ENCODE measurements around the gene SCAPER.

The SCAPER gene

DNA sequence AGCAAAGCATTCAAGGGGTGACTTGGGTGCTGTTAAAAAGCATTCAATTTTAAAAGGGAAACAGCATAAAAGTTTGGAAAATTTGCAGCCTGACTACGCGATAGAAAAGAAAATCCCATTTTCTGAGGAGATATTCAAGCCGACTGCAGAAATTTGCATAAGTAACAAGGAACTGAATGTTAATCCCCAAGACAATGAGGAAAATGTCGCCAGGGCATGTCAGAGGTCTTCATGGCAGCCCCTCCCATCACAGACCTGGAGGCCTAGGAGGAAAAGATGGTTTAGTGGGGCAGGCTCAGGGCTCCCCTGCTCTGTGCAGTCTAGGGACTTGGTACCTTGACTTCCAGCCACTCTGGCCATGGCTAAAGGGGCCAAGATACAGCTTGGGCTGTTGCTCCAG, 475.5 kb downstream of the SCAPER start:
- Histone ChIP-seq H3K36me3 (ENCODE audit: control insufficient read depth, insufficient read depth, low read length) (no peaks in the 10 kb centered on the region), H3K4me1 (ENCODE audit: control insufficient read depth, insufficient read depth, low read length) (peaks cover 20% of the 10 kb centered on the region; the same call in 1 of the 2 replicates), H3K4me3 (ENCODE audit: low read depth, low read length) (no peak overlapping the region), H3K27me3 (ENCODE audit: control insufficient read depth, insufficient read depth, low read length) (no peaks in the 10 kb centered on the region), H3K9ac (ENCODE audit: low read length) (no peak overlapping the region), H3K9me3 (ENCODE audit: control insufficient read depth, insufficient read depth, low read depth, low read length) (peaks cover 17% of the 10 kb centered on the region), H3K27ac (ENCODE audit: low read depth, low read length) (no peak overlapping the region)

DNA sequence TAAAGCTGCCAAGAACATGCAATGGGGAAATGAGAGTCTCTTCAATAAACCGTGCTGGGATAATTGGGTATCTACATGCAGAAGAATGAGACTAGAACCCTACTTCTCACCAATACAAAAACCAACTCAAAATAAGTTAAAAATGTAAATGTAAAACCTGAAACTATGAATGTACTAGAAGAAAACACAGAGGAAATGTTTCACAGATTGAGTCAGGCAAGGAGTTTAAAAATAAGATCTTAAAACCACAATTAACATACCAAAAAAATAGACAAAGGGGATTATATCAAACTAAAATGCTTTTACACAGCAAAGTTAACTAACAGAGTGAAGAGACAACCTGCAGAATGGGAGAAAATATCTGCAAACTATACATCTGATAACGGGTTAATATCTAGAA, 478.2 kb downstream of the SCAPER start:
- peaks cover 17% of the 10 kb centered on the region for H3K9me3 ChIP-seq (ENCODE audit: control insufficient read depth, insufficient read depth, low read depth, low read length)
- peaks cover 4% of the 10 kb centered on the region; the same call in 1 of the 2 replicates for H3K4me1 ChIP-seq (ENCODE audit: control insufficient read depth, insufficient read depth, low read length)
- H3K27ac ChIP-seq (ENCODE audit: low read depth, low read length), result no peak overlapping the region
- no peak overlapping the region for H3K9ac ChIP-seq (ENCODE audit: low read length)
- no peaks in the 10 kb centered on the region for H3K27me3 ChIP-seq (ENCODE audit: control insufficient read depth, insufficient read depth, low read length)
- no peak overlapping the region for H3K4me3 ChIP-seq (ENCODE audit: low read depth, low read length)
- H3K36me3 ChIP-seq (ENCODE audit: control insufficient read depth, insufficient read depth, low read length), result no peaks in the 10 kb centered on the region

DNA sequence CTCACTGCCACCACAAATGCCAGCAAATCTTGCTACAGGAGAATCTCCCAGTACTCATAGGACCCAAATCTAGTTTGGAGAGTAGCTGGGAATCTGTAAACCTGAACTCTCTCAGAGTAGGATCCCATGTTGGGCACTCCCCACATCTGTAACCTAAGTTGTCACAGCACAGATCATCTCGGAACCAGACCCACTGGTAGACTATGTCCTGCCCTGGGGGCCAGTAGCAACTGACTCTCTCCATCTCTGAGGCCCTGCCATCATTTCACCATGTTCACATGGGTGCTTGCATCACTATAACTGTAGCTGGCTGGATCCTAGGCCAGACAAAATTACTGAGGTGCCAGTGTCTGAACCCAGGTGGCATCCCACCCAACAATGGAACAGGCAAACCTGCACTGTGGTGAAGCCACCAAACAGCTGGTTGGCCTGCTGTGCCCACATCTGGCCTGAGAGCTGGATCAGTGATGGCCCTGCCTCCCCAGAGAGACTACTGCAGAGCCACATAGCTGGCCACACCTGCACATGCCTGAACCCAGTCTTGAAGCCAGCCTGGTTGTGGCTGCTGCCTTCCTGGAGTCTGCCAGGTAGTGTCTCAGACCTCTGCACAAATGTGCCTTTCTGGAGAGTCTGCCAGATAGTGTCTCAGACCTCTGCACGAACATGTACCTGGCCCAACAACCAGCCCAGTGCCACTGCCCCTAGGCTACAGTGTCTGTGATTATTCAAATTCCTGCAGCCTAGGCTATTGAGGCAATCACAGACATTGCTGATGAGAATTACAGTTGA, 486.6 kb downstream of the SCAPER start:
- Histone ChIP-seq H3K9me3 (ENCODE audit: control insufficient read depth, insufficient read depth, low read depth, low read length) (no peaks in the 10 kb centered on the region), H3K9ac (ENCODE audit: low read length) (no peak overlapping the region), H3K4me1 (ENCODE audit: control insufficient read depth, insufficient read depth, low read length) (no peaks in the 10 kb centered on the region), H3K27me3 (ENCODE audit: control insufficient read depth, insufficient read depth, low read length) (no peaks in the 10 kb centered on the region), H3K4me3 (ENCODE audit: low read depth, low read length) (no peak overlapping the region), H3K36me3 (ENCODE audit: control insufficient read depth, insufficient read depth, low read length) (no peaks in the 10 kb centered on the region), H3K27ac (ENCODE audit: low read depth, low read length) (no peak overlapping the region)

DNA sequence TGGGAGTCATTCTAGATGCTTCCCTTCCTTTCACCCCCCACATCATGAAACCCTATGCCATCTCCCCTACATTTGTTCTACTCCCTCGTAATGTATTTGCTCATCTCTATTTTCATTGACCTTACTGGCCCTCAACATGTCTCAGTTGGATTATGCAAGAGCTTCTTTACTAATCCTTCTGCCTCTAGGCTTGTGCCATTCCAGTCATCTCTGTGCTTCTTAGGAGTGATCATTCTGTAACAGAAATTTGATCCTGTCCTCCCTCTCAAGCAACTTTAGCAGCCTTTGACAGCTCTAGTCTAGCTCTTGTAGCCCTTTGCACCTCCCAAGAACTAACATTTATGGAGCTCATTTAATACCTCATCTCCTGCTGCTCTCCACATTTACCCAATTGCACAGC, 503.9 kb downstream of the SCAPER start:
- Histone ChIP-seq H3K36me3 (ENCODE audit: control insufficient read depth, insufficient read depth, low read length) (no peaks in the 10 kb centered on the region), H3K27ac (ENCODE audit: low read depth, low read length) (no peak overlapping the region), H3K4me1 (ENCODE audit: control insufficient read depth, insufficient read depth, low read length) (peaks cover 11% of the 10 kb centered on the region), H3K9me3 (ENCODE audit: control insufficient read depth, insufficient read depth, low read depth, low read length) (no peaks in the 10 kb centered on the region), H3K9ac (ENCODE audit: low read length) (no peak overlapping the region), H3K27me3 (ENCODE audit: control insufficient read depth, insufficient read depth, low read length) (no peaks in the 10 kb centered on the region), H3K4me3 (ENCODE audit: low read depth, low read length) (no peak overlapping the region)

DNA sequence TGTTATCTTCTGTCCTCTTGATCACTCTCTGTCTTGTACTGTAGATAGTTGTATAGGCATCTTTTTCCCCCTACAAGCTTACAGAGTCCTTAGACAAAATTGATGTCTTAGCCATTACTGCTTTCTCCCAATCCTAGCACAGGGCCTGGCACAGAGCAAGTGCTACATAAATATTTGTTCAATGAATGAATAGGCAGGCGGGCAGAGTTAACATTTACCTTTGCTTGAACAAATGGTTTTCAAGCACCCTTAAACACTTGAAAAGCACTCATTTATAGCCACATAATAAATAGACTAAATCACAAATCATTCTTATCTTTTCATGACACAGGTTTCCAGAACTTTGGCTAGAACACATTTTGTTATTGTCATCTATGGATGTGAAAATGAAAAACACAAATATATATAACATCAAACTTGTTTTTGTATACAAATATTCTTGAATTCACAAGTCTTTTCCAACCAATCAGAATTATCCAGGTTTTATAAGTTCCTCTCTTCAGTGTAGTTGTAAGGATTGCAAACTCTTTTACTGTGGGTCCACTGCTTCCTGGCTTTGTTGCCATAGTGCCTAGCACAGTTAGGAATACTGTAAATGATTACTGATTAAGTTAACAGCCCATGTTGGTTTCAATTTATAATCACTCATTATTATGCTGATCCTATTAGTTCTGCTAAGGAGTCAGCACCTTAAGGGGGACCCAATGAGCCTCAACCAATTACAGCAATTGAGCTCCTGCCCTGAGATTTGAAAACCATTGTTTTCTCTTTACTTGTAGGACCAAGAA, 506.6 kb downstream of the SCAPER start:
- H3K27ac ChIP-seq (ENCODE audit: low read depth, low read length), result no peak overlapping the region
- no peak overlapping the region for H3K4me3 ChIP-seq (ENCODE audit: low read depth, low read length)
- H3K4me1 ChIP-seq (ENCODE audit: control insufficient read depth, insufficient read depth, low read length), result peaks cover 11% of the 10 kb centered on the region
- H3K9ac ChIP-seq (ENCODE audit: low read length), result no peak overlapping the region
- no peaks in the 10 kb centered on the region for H3K27me3 ChIP-seq (ENCODE audit: control insufficient read depth, insufficient read depth, low read length)
- H3K36me3 ChIP-seq (ENCODE audit: control insufficient read depth, insufficient read depth, low read length), result no peaks in the 10 kb centered on the region
- H3K9me3 ChIP-seq (ENCODE audit: control insufficient read depth, insufficient read depth, low read depth, low read length), result no peaks in the 10 kb centered on the region

DNA sequence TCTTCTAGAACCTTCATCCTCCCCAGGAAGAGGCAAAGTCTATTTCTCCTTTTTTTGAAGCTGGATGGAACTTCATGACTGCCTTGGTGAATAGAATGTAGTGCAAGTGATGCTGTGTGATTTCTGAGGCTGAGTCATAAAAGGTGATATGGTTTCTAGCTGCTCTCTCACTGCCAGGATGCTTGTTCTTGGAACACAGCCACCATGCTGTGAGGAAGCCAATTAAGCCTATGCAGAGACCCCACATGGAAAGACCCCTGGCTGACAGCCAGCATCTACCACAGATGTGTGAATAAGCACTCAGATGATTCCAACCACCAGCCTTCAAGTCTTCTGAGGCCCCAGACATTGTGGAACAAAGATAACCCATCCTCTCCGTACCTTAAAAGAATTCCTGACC, 511.5 kb downstream of the SCAPER start:
- Histone ChIP-seq H3K27ac (ENCODE audit: low read depth, low read length) (no peak overlapping the region), H3K9me3 (ENCODE audit: control insufficient read depth, insufficient read depth, low read depth, low read length) (no peaks in the 10 kb centered on the region), H3K36me3 (ENCODE audit: control insufficient read depth, insufficient read depth, low read length) (no peaks in the 10 kb centered on the region), H3K4me1 (ENCODE audit: control insufficient read depth, insufficient read depth, low read length) (no peaks in the 10 kb centered on the region), H3K9ac (ENCODE audit: low read length) (no peak overlapping the region), H3K27me3 (ENCODE audit: control insufficient read depth, insufficient read depth, low read length) (no peaks in the 10 kb centered on the region), H3K4me3 (ENCODE audit: low read depth, low read length) (no peak overlapping the region)

DNA sequence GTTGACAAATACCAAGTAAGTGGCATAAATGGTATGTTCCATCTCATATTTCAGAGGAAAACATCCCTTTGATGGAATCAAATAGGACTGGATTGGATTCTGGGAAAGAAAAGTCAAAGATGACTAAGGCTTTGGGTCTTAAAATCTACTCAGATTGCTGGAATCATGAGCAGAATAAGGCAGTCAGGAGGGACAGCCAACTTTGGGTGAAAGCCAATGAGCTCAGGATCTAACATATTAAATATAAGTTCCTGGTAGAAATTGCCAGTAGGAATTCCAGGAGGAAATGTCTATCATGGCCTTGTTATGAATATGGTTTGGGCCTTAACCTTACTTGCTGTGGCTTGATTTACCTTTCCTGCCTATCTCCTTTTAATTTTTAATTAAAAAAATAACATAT, 513.3 kb downstream of the SCAPER start:
- Histone ChIP-seq H3K36me3 (ENCODE audit: control insufficient read depth, insufficient read depth, low read length) (no peaks in the 10 kb centered on the region), H3K27ac (ENCODE audit: low read depth, low read length) (no peak overlapping the region), H3K4me1 (ENCODE audit: control insufficient read depth, insufficient read depth, low read length) (no peaks in the 10 kb centered on the region), H3K27me3 (ENCODE audit: control insufficient read depth, insufficient read depth, low read length) (no peaks in the 10 kb centered on the region), H3K9ac (ENCODE audit: low read length) (no peak overlapping the region), H3K9me3 (ENCODE audit: control insufficient read depth, insufficient read depth, low read depth, low read length) (no peaks in the 10 kb centered on the region), H3K4me3 (ENCODE audit: low read depth, low read length) (no peak overlapping the region)

DNA sequence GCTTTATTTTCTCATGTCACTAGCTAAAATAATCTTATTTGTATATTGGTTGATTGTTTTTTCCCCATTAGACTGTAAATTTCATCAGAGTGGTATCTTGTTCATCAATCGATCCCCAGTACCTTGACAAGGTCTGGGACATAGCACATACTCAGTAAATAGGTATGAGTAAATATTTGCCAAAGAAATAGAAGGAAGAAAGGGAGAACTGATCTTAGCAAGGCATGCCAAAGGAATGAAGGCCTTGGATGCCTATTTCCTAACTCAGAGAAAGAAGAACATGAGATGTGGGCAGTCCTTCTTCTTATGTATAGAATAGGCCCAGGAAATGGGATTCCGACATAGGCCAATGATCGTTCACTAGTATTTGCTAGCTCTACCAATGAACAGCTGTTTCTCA, 513.8 kb downstream of the SCAPER start:
- H3K4me3 ChIP-seq (ENCODE audit: low read depth, low read length), result no peak overlapping the region

DNA sequence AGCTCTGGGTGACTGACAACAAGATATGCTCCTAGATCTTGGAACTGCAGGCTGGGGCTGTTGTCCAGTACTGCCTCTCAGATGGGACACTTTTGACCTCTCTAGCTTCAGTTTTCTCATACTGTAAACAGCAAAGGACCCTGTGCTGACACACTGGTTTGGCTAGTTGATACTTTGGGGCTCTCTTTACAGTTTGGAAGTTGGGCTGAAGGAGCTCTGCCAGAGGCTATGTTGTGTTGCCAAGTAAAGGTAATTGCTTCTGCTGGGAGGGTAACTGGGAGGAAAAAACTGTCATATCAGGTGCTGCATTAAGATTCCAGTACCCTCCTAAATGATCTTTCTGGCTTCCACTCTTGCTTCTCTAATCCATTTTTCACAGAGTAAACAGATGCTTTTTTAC, 514.6 kb downstream of the SCAPER start:
- no peaks in the 10 kb centered on the region for H3K27me3 ChIP-seq (ENCODE audit: control insufficient read depth, insufficient read depth, low read length)
- no peaks in the 10 kb centered on the region for H3K9me3 ChIP-seq (ENCODE audit: control insufficient read depth, insufficient read depth, low read depth, low read length)
- no peak overlapping the region for H3K4me3 ChIP-seq (ENCODE audit: low read depth, low read length)
- H3K9ac ChIP-seq (ENCODE audit: low read length), result no peak overlapping the region
- no peaks in the 10 kb centered on the region for H3K36me3 ChIP-seq (ENCODE audit: control insufficient read depth, insufficient read depth, low read length)
- no peak overlapping the region for H3K27ac ChIP-seq (ENCODE audit: low read depth, low read length)
- H3K4me1 ChIP-seq (ENCODE audit: control insufficient read depth, insufficient read depth, low read length), result no peaks in the 10 kb centered on the region

More for the DNA sequence above, 513.8 kb downstream of the SCAPER start:
- Histone ChIP-seq H3K9ac (ENCODE audit: low read length) (no peak overlapping the region), H3K36me3 (ENCODE audit: control insufficient read depth, insufficient read depth, low read length) (no peaks in the 10 kb centered on the region), H3K27ac (ENCODE audit: low read depth, low read length) (no peak overlapping the region), H3K4me1 (ENCODE audit: control insufficient read depth, insufficient read depth, low read length) (no peaks in the 10 kb centered on the region), H3K27me3 (ENCODE audit: control insufficient read depth, insufficient read depth, low read length) (no peaks in the 10 kb centered on the region), H3K9me3 (ENCODE audit: control insufficient read depth, insufficient read depth, low read depth, low read length) (no peaks in the 10 kb centered on the region)

DNA sequence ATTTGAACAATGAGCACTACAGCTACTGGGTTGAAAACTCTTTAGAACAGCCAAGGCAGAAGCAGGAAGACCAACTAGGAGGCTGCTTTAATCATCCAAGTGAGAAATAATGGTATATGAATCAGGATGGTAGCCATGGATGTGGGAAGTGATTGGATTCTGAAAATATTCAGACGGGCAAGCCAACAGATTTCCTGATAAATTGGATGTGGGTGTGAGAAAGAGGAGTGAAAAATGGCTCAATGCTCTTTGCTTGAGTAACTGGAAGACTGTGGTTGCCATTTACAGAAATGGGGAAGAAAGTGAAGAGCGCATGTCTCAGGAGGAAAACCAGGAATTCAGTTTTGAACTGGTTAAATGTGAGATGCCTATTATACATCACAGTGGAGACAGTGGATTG, 518.2 kb downstream of the SCAPER start:
- Histone ChIP-seq H3K4me3 (ENCODE audit: low read depth, low read length) (no peak overlapping the region), H3K36me3 (ENCODE audit: control insufficient read depth, insufficient read depth, low read length) (no peaks in the 10 kb centered on the region), H3K27ac (ENCODE audit: low read depth, low read length) (no peak overlapping the region), H3K9me3 (ENCODE audit: control insufficient read depth, insufficient read depth, low read depth, low read length) (no peaks in the 10 kb centered on the region), H3K9ac (ENCODE audit: low read length) (no peak overlapping the region), H3K27me3 (ENCODE audit: control insufficient read depth, insufficient read depth, low read length) (no peaks in the 10 kb centered on the region), H3K4me1 (ENCODE audit: control insufficient read depth, insufficient read depth, low read length) (no peaks in the 10 kb centered on the region)

DNA sequence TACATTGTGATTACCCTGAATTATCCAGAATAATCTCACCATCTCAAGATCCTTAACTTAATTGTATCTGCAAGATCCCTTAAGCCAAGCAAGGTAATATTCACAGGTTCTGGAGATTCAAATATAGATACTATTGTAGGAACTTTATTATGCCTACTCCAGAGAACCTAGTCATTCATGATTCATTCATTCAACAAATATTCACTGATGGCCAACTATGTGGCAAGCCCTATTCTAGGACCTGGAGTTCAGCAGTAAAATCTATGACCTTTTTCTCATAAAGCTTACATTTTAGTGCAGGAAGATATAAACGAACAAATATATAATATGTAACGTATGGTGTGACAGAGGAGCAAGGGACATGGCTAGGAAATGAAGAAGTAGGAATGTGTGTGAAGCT, 519.0 kb downstream of the SCAPER start:
- no peak overlapping the region for H3K4me3 ChIP-seq (ENCODE audit: low read depth, low read length)
- H3K36me3 ChIP-seq (ENCODE audit: control insufficient read depth, insufficient read depth, low read length), result no peaks in the 10 kb centered on the region
- no peaks in the 10 kb centered on the region for H3K27me3 ChIP-seq (ENCODE audit: control insufficient read depth, insufficient read depth, low read length)
- no peaks in the 10 kb centered on the region for H3K9me3 ChIP-seq (ENCODE audit: control insufficient read depth, insufficient read depth, low read depth, low read length)
- no peak overlapping the region for H3K9ac ChIP-seq (ENCODE audit: low read length)
- H3K4me1 ChIP-seq (ENCODE audit: control insufficient read depth, insufficient read depth, low read length), result no peaks in the 10 kb centered on the region
- no peak overlapping the region for H3K27ac ChIP-seq (ENCODE audit: low read depth, low read length)
